ENCODE measurements around the gene PRCC.

Gene PRCC

GRCh38 chr1:156815961-156816422 is 48.7 kb downstream of the PRCC start:
- DNase-seq, result no peak
- Histone ChIP-seq H3K36me3 (no peaks in the 10 kb centered on the region), H3K9me3 (no peaks in the 10 kb centered on the region), H3K4me3 (ENCODE audit: low read depth, low read length) (no peak overlapping the region), H3K27me3 (no peaks in the 10 kb centered on the region), H3K4me1 (peaks cover 10% of the 10 kb centered on the region)
- TF ChIP-seq, protein P1, sequence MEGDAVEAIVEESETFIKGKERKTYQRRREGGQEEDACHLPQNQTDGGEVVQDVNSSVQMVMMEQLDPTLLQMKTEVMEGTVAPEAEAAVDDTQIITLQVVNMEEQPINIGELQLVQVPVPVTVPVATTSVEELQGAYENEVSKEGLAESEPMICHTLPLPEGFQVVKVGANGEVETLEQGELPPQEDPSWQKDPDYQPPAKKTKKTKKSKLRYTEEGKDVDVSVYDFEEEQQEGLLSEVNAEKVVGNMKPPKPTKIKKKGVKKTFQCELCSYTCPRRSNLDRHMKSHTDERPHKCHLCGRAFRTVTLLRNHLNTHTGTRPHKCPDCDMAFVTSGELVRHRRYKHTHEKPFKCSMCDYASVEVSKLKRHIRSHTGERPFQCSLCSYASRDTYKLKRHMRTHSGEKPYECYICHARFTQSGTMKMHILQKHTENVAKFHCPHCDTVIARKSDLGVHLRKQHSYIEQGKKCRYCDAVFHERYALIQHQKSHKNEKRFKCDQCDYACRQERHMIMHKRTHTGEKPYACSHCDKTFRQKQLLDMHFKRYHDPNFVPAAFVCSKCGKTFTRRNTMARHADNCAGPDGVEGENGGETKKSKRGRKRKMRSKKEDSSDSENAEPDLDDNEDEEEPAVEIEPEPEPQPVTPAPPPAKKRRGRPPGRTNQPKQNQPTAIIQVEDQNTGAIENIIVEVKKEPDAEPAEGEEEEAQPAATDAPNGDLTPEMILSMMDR (IDR thresholded peaks at IDR 0.05; ENCODE audit: low read depth, low read length), result no peak

DNA sequence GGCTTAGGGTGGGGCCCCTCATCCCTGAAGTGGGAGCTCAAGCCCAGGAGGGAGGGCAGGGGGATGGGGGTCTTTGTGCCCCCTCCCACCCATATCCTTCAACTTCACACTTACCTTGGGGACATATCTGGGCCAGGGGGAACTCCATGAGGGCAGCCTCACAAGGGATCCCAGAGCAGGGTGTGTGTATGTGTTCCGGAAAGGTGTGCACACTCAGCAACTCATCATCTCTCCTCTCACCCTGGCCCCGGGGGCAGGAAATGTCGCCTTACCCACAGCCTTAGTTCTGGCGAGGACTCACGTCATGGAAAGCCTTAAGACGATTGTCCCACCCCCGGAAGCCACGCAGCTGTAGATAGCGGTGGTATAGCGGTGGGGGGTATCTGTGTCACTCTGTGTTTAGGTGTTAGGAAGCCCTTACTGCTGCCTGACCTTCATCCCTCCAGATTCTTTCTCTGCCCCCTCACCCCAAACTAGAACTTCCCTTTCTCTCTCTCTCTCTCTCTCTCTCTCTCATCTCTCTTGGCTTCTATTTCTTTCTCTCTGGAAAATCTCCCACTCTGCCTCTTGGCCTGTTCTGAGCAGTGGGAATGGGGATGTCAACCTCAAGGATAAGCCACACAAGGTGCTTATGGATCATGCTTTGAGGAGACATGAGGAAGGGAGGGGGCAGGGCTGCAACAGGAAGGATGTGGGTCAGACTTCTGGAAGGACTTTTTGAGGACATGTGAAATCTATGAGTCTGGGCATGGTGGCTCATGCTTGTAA is 49.4 kb downstream of the PRCC start, which contains the start of gene SH2D2A:
Gene SH2D2A, minus strand, starts transcription at position 288 of the 768 bp plus-strand sequence. Its CDS starts 140 bp downstream, at position 148.
- Histone ChIP-seq H3K4me1 (peaks cover 10% of the 10 kb centered on the region), H3K27me3 (no peaks in the 10 kb centered on the region), H3K9me3 (no peaks in the 10 kb centered on the region), H3K4me3 (ENCODE audit: low read depth, low read length) (no peak within 1 kb of the TSS), H3K36me3 (no peaks in the 10 kb centered on the region)
- TF ChIP-seq, protein P1 (IDR thresholded peaks at IDR 0.05; ENCODE audit: low read depth, low read length), result no peak
- DNase-seq, result no peak

GRCh38 chr1:156821801-156822200 is 54.5 kb downstream of the PRCC start:
- no peak for DNase-seq
- H3K4me1 ChIP-seq, result no peaks in the 10 kb centered on the region
- TF ChIP-seq, protein P1 (IDR thresholded peaks at IDR 0.05; ENCODE audit: low read depth, low read length), result no peak
- H3K4me3 ChIP-seq (ENCODE audit: low read depth, low read length), result no peak overlapping the region
- H3K27me3 ChIP-seq, result no peaks in the 10 kb centered on the region
- no peaks in the 10 kb centered on the region for H3K36me3 ChIP-seq
- H3K9me3 ChIP-seq, result no peaks in the 10 kb centered on the region

GRCh38 chr1:156822680-156823079 is 55.3 kb downstream of the PRCC start:
- H3K9me3 ChIP-seq, result no peaks in the 10 kb centered on the region
- no peaks in the 10 kb centered on the region for H3K36me3 ChIP-seq
- H3K4me1 ChIP-seq, result no peaks in the 10 kb centered on the region
- no peak overlapping the region for H3K4me3 ChIP-seq (ENCODE audit: low read depth, low read length)
- TF ChIP-seq, protein P1 (IDR thresholded peaks at IDR 0.05; ENCODE audit: low read depth, low read length), result no peak
- DNase-seq, result no peak
- no peaks in the 10 kb centered on the region for H3K27me3 ChIP-seq

DNA sequence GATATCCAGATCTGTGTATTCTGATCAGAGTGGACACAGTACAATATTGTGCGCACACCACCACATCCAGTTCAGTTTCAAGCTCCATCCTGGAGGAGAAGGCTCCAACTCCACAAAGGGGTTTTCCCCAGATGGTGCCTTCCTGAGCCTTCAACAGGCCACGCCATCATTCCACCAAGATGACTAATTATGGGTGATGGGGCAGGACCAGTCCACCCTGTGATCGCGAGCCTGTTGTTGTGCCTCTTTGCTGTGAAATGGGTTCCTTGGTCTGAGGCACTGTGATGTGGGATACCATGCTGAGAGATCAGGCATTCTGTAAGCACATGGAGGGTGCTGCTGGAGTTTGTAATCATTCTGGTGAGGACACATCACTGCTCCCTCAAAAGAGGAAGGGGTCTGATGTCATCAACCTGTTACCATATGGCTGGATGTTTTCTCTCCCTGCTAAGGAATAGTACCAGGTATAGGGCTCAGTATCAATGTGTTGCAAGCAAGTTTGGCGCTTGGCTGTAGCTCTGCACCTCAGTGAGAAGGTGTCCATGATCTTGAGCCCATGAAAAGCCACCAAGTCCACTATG is 56.0 kb downstream of the PRCC start:
- H3K4me1 ChIP-seq, result no peaks in the 10 kb centered on the region
- H3K9me3 ChIP-seq, result no peaks in the 10 kb centered on the region
- TF ChIP-seq, protein P1 (IDR thresholded peaks at IDR 0.05; ENCODE audit: low read depth, low read length), result no peak
- no peak for DNase-seq
- no peaks in the 10 kb centered on the region for H3K27me3 ChIP-seq
- H3K4me3 ChIP-seq (ENCODE audit: low read depth, low read length), result no peak overlapping the region
- no peaks in the 10 kb centered on the region for H3K36me3 ChIP-seq

DNA sequence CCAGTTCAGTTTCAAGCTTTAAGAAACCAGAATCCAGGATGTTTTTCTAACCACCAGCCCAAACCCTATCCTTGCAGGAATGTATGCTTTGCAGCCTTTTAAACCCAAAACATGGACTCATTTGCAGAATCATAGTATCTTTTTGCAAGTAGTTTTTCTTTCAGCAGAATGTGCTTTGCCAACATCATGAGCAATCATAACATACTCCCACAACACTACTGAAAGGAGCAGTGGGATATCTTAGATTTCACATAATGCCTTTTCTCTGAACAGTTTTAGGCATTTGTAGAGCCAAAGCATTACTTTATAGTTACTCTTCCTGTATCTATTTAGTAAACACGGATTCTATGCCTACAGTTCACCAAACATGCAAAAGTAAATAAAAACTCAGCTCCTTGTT is 59.3 kb downstream of the PRCC start:
- Histone ChIP-seq H3K4me1 (no peaks in the 10 kb centered on the region), H3K27me3 (no peaks in the 10 kb centered on the region), H3K4me3 (ENCODE audit: low read depth, low read length) (no peak overlapping the region), H3K36me3 (no peaks in the 10 kb centered on the region), H3K9me3 (no peaks in the 10 kb centered on the region)
- no peak for DNase-seq
- TF ChIP-seq, protein P1 (IDR thresholded peaks at IDR 0.05; ENCODE audit: low read depth, low read length), result no peak

Data from BE2C (cell line).